Measurements from ENCODE around the gene STMN1.

The STMN1 gene

DNA sequence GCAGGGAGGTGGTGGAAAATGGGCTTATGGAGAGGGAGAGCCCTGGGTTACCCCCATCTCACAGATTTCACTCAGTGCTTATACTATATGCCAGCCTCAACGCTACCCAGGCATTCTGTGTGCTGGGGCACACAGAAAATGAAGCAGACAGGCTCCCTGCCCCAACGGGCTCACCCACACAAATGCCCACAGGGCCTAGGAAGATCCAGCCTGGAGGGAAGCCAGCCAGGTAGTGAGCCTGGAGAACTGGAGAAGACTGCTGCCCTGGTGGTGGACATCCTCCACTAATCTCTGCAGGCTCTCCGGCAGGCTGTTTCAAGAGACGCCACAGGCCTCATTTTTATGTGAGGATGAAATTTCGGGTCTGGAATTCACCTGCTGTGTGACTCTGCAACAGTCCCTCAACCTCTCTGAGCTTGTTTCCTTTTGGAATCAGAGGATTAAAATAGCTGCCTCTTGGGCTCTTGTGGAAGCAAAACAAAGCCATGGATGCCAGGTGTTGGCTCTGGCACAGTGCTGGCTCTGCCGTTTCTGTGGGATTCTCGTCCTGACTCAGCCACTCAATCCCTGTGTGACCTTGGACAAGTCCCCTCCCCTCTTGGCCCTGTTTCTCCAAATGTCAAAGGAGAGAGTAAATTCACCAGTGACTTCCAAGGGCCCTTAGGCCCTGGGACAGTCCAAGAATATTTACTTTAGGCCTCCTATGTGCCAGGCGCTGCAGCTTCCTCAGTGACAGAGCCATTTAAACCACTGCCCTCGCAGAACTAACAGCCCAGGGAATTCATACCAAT lies 34.3 kb downstream of the STMN1 start:
- H3K4me3 ChIP-seq (replicated peaks in 1 of 2; ENCODE audit: low read depth in 2 of 2, low read length in 2 of 2) = no peak overlapping the region
- TF ChIP-seq, protein P1, sequence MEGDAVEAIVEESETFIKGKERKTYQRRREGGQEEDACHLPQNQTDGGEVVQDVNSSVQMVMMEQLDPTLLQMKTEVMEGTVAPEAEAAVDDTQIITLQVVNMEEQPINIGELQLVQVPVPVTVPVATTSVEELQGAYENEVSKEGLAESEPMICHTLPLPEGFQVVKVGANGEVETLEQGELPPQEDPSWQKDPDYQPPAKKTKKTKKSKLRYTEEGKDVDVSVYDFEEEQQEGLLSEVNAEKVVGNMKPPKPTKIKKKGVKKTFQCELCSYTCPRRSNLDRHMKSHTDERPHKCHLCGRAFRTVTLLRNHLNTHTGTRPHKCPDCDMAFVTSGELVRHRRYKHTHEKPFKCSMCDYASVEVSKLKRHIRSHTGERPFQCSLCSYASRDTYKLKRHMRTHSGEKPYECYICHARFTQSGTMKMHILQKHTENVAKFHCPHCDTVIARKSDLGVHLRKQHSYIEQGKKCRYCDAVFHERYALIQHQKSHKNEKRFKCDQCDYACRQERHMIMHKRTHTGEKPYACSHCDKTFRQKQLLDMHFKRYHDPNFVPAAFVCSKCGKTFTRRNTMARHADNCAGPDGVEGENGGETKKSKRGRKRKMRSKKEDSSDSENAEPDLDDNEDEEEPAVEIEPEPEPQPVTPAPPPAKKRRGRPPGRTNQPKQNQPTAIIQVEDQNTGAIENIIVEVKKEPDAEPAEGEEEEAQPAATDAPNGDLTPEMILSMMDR (IDR thresholded peaks at IDR 0.05; ENCODE audit: low read depth, low read length) = no peak
- no peak for DNase-seq (ENCODE audit: low read depth in 2 of 2)

DNA sequence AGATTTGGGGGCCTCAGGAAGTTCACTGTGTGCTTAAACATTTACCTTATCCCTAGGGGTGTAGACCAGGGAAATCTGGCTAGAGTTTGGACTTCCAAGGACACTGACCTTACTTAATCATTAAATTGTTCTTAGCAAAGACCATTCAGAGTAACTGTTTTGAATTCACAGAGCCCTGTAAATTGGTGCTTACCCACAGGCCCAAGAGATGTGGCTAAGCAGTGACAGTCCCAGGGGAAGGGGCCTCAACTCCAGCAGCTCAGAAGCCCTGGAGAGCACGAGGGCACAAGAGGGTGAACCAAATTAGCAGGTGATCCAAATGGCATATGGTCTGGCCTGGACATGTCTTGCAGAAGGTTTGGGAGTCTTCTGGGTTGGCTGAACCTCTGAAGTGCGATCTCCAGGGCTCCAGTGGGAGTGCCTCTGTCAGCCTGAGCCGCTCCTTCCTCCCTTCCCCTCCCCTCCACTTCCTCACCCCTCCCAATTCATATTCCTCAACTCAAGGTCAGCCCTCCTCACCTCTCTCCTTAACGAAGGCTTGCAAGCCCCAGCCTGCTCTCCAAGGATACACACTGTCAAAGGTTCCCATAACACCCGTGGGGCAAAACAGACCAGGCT lies 35.0 kb downstream of the STMN1 start:
- no peak overlapping the region for H3K4me3 ChIP-seq (replicated peaks in 1 of 2; ENCODE audit: low read depth in 2 of 2, low read length in 2 of 2)
- TF ChIP-seq, protein P1 (IDR thresholded peaks at IDR 0.05; ENCODE audit: low read depth, low read length) = no peak

DNA sequence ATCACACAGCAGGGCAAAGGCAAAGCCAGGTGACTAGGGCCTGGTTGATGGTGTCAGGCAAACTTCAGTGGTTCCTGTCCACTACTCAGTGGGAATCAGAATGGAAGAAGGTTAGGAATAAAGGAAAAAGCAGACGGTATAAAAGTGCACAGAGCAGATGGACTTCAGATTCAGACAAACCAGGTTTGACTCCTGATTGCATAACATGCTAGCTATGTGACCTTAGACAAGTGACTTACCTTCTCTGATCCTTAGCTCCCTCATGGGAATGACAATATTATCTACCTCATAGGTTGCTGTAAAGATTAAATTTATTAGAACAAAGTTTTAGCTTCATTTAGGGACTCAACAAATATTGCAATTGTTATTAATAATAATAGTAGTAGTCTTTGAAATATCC lies 35.6 kb downstream of the STMN1 start:
- TF ChIP-seq, protein P1 (IDR thresholded peaks at IDR 0.05; ENCODE audit: low read depth, low read length) = no peak
- H3K4me3 ChIP-seq (replicated peaks in 1 of 2; ENCODE audit: low read depth in 2 of 2, low read length in 2 of 2) = no peak overlapping the region
- DNase-seq (ENCODE audit: low read depth in 2 of 2) = no peak

More for the DNA sequence above, 35.0 kb downstream of the STMN1 start:
- DNase-seq (ENCODE audit: low read depth in 2 of 2) = no peak

DNA sequence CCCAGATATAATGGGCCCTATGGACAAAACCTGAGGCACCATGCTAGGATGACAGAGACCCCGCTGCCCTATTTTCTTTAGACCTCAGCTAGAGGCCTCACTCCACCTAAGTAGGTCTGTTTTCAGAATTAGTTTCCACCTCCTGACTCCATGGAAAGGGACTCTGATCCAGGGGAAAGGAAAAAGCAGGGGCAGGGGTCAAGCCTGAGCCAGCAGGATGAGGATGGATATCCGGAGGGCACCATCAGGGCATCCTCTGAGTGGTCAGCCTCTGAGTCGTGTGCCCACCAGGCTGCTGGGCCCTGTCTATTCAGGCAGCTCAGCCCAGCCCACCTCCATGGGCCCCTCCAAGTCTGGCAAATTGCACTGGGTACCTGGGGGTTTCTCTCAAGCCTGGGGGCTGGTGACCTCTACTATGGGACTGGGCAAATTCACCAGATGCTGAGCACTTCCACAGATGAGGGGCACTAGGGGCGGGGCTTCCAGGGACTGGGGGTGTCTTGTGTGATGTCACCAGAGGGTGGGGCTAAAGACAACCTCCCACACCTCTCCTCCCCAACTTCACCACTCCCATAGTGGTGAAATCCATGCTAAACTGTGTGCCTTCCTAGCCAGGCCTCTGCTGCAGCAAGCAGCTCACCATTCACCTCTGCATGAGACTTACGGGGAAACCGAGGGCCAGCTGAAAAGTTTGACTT lies 36.2 kb downstream of the STMN1 start:
- TF ChIP-seq, protein P1 (IDR thresholded peaks at IDR 0.05; ENCODE audit: low read depth, low read length) = no peak
- no peak for DNase-seq (ENCODE audit: low read depth in 2 of 2)
- no peak overlapping the region for H3K4me3 ChIP-seq (replicated peaks in 1 of 2; ENCODE audit: low read depth in 2 of 2, low read length in 2 of 2)

DNA sequence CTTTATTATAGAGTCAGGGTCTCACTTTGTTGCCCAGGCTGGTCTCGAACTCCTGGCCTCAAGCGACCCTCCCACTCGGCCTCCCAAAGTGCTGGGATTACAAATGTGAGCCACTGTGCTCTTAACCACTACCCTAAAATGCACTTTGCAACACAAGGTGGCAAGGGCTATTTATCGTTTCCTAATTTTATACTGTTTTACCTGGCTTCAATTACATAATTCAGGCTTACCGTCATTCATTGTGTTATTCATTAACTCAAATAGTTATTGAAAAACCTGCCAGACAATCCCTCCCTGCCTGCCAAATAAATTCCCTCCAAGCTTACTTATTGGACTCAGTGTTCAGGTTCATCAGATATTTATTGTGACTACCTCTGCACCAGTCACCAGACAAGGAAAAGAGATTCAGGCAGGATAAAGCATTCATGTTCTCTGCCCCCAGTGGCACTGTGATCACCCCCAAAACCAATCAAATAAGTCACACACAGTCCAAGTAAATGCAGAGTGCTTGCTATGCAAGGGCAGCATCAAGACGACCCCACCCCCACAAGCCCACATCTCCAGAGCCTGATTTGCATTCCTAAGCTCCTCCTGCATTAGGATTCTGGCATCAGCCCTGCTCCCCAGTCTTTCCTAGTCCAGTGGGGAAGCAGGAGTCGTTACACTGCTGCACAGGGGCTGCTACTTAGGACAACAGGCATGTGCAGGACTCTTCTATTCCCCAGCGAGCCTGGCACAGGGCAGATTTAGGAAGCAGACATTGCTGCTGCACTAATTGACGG lies 38.8 kb downstream of the STMN1 start:
- H3K4me3 ChIP-seq (replicated peaks in 1 of 2; ENCODE audit: low read depth in 2 of 2, low read length in 2 of 2) = no peak overlapping the region
- DNase-seq (ENCODE audit: low read depth in 2 of 2) = no peak
- TF ChIP-seq, protein P1 (IDR thresholded peaks at IDR 0.05; ENCODE audit: low read depth, low read length) = no peak

DNA sequence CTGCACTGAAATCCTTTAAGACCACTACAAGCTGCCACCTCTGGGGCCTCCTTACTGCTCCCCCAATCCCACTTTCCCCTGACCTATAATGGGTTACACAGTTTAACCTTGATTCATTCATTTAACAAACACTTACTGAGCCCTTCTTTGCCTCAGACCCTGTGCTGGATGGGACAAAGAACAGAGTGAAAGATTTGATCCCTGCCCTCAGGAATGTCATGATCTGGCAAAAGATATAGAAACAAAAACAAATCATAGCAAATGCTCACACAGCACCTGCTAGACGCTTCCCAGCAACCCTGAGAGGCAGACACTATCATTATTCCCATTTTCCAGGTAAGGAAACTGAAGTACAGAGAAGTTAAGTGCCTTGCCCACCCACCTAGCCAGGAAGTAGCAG lies 39.9 kb downstream of the STMN1 start:
- no peak overlapping the region for H3K4me3 ChIP-seq (replicated peaks in 1 of 2; ENCODE audit: low read depth in 2 of 2, low read length in 2 of 2)
- TF ChIP-seq, protein P1 (IDR thresholded peaks at IDR 0.05; ENCODE audit: low read depth, low read length) = no peak
- DNase-seq (ENCODE audit: low read depth in 2 of 2) = no peak

All from cardiac fibroblast (primary cell).